PC-9 (cell line): ENCODE data around the gene ALG1. TPM values are rescaled to one million over a fixed set of nuclear protein-coding genes. Genes with fewer than 3 reads are reported as not detected.
"Not testable (repeated sequence)": the region's sequence is repeated elsewhere in the genome, so short reads cannot be mapped to it uniquely, and the experiment has no call there.

Experiments
- BruUV-seq: library from RNA; stranded (reverse); fragments of 400-500 nt; replicated peaks from 2 replicates; lab custom pipeline; 2021; lab: Mats Ljungman, UMichigan
- CTCF ChIA-PET: fragments of 300-600 bp; sonication (Branson Sonifier 250); formaldehyde crosslinking; loops from one replicate; lab custom pipeline; 2022; ENCODE audit warnings: antibody characterized with exemption; lab: Charles Lee
- POLR2A ChIA-PET: fragments of 300-600 bp; sonication (Branson Sonifier 250); formaldehyde crosslinking; loops from one replicate; lab custom pipeline; 2022; ENCODE audit warnings: antibody characterized with exemption; ENCODE audit not compliant: unreplicated experiment; lab: Charles Lee
- DNase-seq, 2 experiments: peaks; one replicate each; pipeline versions ENCODE4 v3.0.0 to v3.0.0-alpha.2; 2015 to 2022; ENCODE audit warnings: mixed read lengths in 1 of 2
- H2AFZ ChIP-seq: fragments of 200-600 bp; sonication (generic); 2 replicates; pipeline ENCODE4 v1.8.1; 2017; ENCODE audit warnings: antibody characterized with exemption
- H3F3A ChIP-seq: fragments of 200-600 bp; sonication (generic); 2 replicates; pipeline ENCODE4 v1.8.1; 2017; ENCODE audit warnings: antibody characterized with exemption, mild to moderate bottlenecking, low read depth; ENCODE audit not compliant: insufficient read depth
- H3K27ac ChIP-seq: fragments of 200-600 bp; sonication (generic); 2 replicates; pipeline ENCODE4 v1.6.1; 2016; ENCODE audit warnings: mixed run types
- H3K27me3 ChIP-seq: fragments of 200-600 bp; sonication (generic); 2 replicates; pipeline ENCODE4 v1.6.1; 2016; ENCODE audit warnings: low read depth, mixed run types; ENCODE audit not compliant: insufficient read depth
- H3K36me3 ChIP-seq: fragments of 200-600 bp; sonication (generic); 2 replicates; pipeline ENCODE4 v1.6.1; 2016; ENCODE audit warnings: low read depth, mixed run types
- H3K4me1 ChIP-seq: fragments of 200-600 bp; sonication (generic); replicated peaks from 2 replicates; pipeline ENCODE4 v1.6.1; 2016; ENCODE audit warnings: mixed run types; ENCODE audit not compliant: insufficient read depth
- H3K4me2 ChIP-seq: fragments of 200-600 bp; sonication (generic); 2 replicates; pipeline ENCODE4 v1.6.1; 2017; ENCODE audit warnings: mixed run types
- H3K4me3 ChIP-seq: fragments of 200-600 bp; sonication (generic); 2 replicates; pipeline ENCODE4 v1.6.1; 2016; ENCODE audit warnings: mixed run types
- H3K79me2 ChIP-seq: fragments of 200-600 bp; sonication (generic); 2 replicates; pipeline ENCODE4 v1.6.1; 2017; ENCODE audit warnings: low read depth, mixed run types
- H3K9me2 ChIP-seq: fragments of 200-600 bp; sonication (generic); 2 replicates; pipeline ENCODE4 v1.8.1; 2017; ENCODE audit warnings: mild to moderate bottlenecking; ENCODE audit not compliant: insufficient read depth
- H3K9me3 ChIP-seq: fragments of 200-600 bp; sonication (generic); 2 replicates; pipeline ENCODE4 v1.8.1; 2016; ENCODE audit warnings: low read depth; ENCODE audit not compliant: insufficient read depth
- H4K20me1 ChIP-seq: fragments of 200-600 bp; sonication (generic); 2 replicates; pipeline ENCODE4 v1.8.1; 2017; ENCODE audit not compliant: insufficient read depth
- CTCF ChIP-seq: fragments of 200-600 bp; sonication (generic); conservative IDR thresholded peaks from 2 replicates; pipeline ENCODE4 v1.6.1; 2017; ENCODE audit warnings: mixed run types, antibody characterized with exemption, mild to moderate bottlenecking, moderate library complexity
- EZH2 ChIP-seq: fragments of 200-600 bp; sonication (generic); IDR thresholded peaks from 2 replicates; pipeline ENCODE4 v1.8.0; 2017; ENCODE audit warnings: antibody characterized with exemption, low read depth
- intact Hi-C: fragments of 100-400 bp; cut with micrococcal nuclease; formaldehyde crosslinking; loops from one replicate; pipeline ENCODE4 v1.10.0; 2022; ENCODE audit not compliant: unreplicated experiment
- total RNA-seq: library from RNA; stranded (reverse); gene quantifications from 2 replicates; pipeline ENCODE4 v1.2.3, GENCODE V29; 2021

ALG1 gene
- total RNA-seq, 1 experiment from 2014 or later = 37.3 TPM

- ChIA-PET POLR2A (interaction anchor here (0.6 kb wide), 1 partner anchor 1177 kb away, joined by 5 read pairs; no protein-coding TSS in a partner anchor), CTCF (no interaction called here)
- Histone ChIP-seq H2AFZ (peak overlapping the region; percentile 100), H3K4me2 (peak overlapping the region; percentile 90), H3K4me3 (peak overlapping the region; percentile 72), H3K27me3 (peaks cover 8% of the 10 kb centered on the region; the same call in 1 of the 2 replicates), H3K9me2 (no peaks in the 10 kb centered on the region), H3F3A (no peaks in the 10 kb centered on the region; the same call in 1 of the 2 replicates), H3K27ac (peak overlapping the region; percentile 72), H3K9me3 (no peaks in the 10 kb centered on the region), H3K79me2 (peaks cover 22% of the 10 kb centered on the region; the same call in 1 of the 2 replicates), H3K36me3 (no peaks in the 10 kb centered on the region; the same call in 1 of the 2 replicates), H3K4me1 (peaks cover 12% of the 10 kb centered on the region), H4K20me1 (no peaks in the 10 kb centered on the region)
- intact Hi-C loops = no loop called here
- no peak for DNase-seq
- TSS peak; percentile 69 for BruUV-seq
- TF ChIP-seq EZH2 (no peak), CTCF (no peak)
These were observed 332 bp upstream of the ALG1 start for GRCh38 chr16:5071341-5071680.

- BruUV-seq = no TSS peak
- H3K36me3 ChIP-seq = no peaks in the 10 kb centered on the region; the same call in 1 of the 2 replicates
- H3K79me2 ChIP-seq = peaks cover 22% of the 10 kb centered on the region; the same call in 1 of the 2 replicates
- no peaks in the 10 kb centered on the region for H3K27me3 ChIP-seq
- intact Hi-C loops = no loop called here
- peak overlapping the region; percentile 90 for H3K4me2 ChIP-seq
- ChIA-PET POLR2A (interaction anchor here (0.6 kb wide), 1 partner anchor 585 kb away, joined by 5 read pairs; no protein-coding TSS in a partner anchor), CTCF (interaction anchor here (0.5 to 0.7 kb wide), 2 partner anchors 8 to 84 kb away, joined by 3 to 8 read pairs; no protein-coding TSS in a partner anchor)
- no peaks in the 10 kb centered on the region for H4K20me1 ChIP-seq
- H3F3A ChIP-seq = no peaks in the 10 kb centered on the region
- peak overlapping the region; percentile 72 for H3K27ac ChIP-seq
- peak overlapping the region; percentile 72 for H3K4me3 ChIP-seq
- DNase-seq = no peak
- peaks cover 12% of the 10 kb centered on the region for H3K4me1 ChIP-seq
- no peaks in the 10 kb centered on the region for H3K9me2 ChIP-seq
- TF ChIP-seq CTCF = no peak
- no peak for TF ChIP-seq EZH2
- peak overlapping the region; percentile 100 for H2AFZ ChIP-seq
- no peaks in the 10 kb centered on the region for H3K9me3 ChIP-seq
These were observed 963 bp downstream of the ALG1 start for GRCh38 chr16:5072334-5073278.

- Histone ChIP-seq H3K4me1 (peaks cover 12% of the 10 kb centered on the region), H3K9me3 (no peaks in the 10 kb centered on the region), H4K20me1 (no peaks in the 10 kb centered on the region), H3K27ac (no peak overlapping the region), H3F3A (no peaks in the 10 kb centered on the region), H3K4me2 (peak overlapping the region; percentile 90; the same call in 1 of the 2 replicates), H3K4me3 (no peak overlapping the region), H3K9me2 (no peaks in the 10 kb centered on the region), H2AFZ (no peak overlapping the region), H3K79me2 (peaks cover 22% of the 10 kb centered on the region; the same call in 1 of the 2 replicates), H3K36me3 (no peaks in the 10 kb centered on the region; the same call in 1 of the 2 replicates), H3K27me3 (no peaks in the 10 kb centered on the region)
- intact Hi-C loops = no loop called here
- ChIA-PET POLR2A (no interaction called here), CTCF (interaction anchor here (0.6 kb wide), 1 partner anchor 231 kb away, joined by 5 read pairs; no protein-coding TSS in a partner anchor)
- no TSS peak for BruUV-seq
- TF ChIP-seq EZH2 (no peak), CTCF (no peak)
- no peak for DNase-seq
These were observed 1.6 kb downstream of the ALG1 start for GRCh38 chr16:5073279-5073629.

- H2AFZ ChIP-seq, H3K36me3 ChIP-seq, DNase-seq, H4K20me1 ChIP-seq, H3F3A ChIP-seq, H3K4me3 ChIP-seq, H3K27me3 ChIP-seq, BruUV-seq, intact Hi-C loops, POLR2A ChIA-PET, H3K4me2 ChIP-seq, H3K9me2 ChIP-seq, H3K27ac ChIP-seq, H3K9me3 ChIP-seq: not testable (repeated sequence)
- H3K4me1 ChIP-seq = peaks cover 12% of the 10 kb centered on the region
- CTCF ChIA-PET = interaction anchor here (0.6 kb wide), 1 partner anchor 232 kb away, joined by 5 read pairs; no protein-coding TSS in a partner anchor
- H3K79me2 ChIP-seq = peaks cover 22% of the 10 kb centered on the region; the same call in 1 of the 2 replicates
These were observed 2.1 kb downstream of the ALG1 start for GRCh38 chr16:5073771-5074170.
